Neural progenitor cell (in vitro differentiated cells): Measurements from ENCODE around the gene ARHGAP23.

Experiments used
- CTCF ChIP-seq: fragments of 200-600 bp; sonication (generic); IDR thresholded peaks from 2 replicates; pipeline ENCODE4 v1.5.1; 2017; ENCODE audit warnings: antibody characterized with exemption, mild to moderate bottlenecking
- EZH2phosphoT487 ChIP-seq: fragments of 200-600 bp; sonication (generic); IDR thresholded peaks from 2 replicates; pipeline ENCODE4 v1.6.1; 2017; ENCODE audit warnings: antibody characterized with exemption

- no peak for TF ChIP-seq CTCF
- TF ChIP-seq EZH2phosphoT487: no peak
These were observed 33.2 kb upstream of the ARHGAP23 start for GRCh38 chr17:38395090-38395489.
